Choroid plexus epithelial cell (primary cell): ENCODE results near the gene MDM1.

Experiments
- DNase-seq: peaks from one replicate; pipeline ENCODE4 v3.0.0-alpha.2; 2010; ENCODE audit warnings: low read depth
- H3K4me3 ChIP-seq: 2 replicates; pipeline ENCODE4 v1.5.1; 2011; ENCODE audit warnings: low read depth, mild to moderate bottlenecking, control low read depth, low read length, moderate library complexity
- CTCF ChIP-seq: conservative IDR thresholded peaks from 2 replicates; pipeline ENCODE4 v1.5.1; 2011; ENCODE audit warnings: low read depth, mild to moderate bottlenecking, control low read depth, inconsistent platforms, low read length, moderate library complexity

Gene MDM1

GRCh38 chr12:68364328-68364727 lies 32.2 kb upstream of the MDM1 start:
- no peak for DNase-seq
- no peak for TF ChIP-seq CTCF
- H3K4me3 ChIP-seq: no peak overlapping the region

- H3K4me3 ChIP-seq: no peak overlapping the region
- no peak for TF ChIP-seq CTCF
- no peak for DNase-seq
Observed at GRCh38 chr12:68361953-68362352, 29.8 kb upstream of the MDM1 start.

DNA sequence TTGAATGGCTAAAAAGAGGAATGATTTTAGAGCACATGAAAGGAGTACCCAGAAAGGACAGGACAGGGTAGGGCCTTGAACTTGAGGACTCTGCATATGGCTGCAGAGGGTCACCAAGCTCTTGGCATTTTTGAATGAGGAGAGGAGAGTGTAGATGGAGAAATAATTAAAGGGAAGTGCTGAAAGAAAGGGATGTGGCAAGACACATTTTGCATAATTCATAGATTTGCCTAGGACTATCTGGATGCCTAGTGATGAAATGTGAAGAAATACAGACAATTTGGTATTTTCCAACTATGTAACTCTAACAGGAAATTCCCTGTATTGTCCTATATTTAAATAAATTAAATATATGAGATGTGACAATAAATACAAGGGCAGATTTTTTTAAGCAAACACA lies 27.5 kb upstream of the MDM1 start:
- TF ChIP-seq CTCF: no peak
- DNase-seq: peak; percentile 16
- no peak overlapping the region for H3K4me3 ChIP-seq

DNA sequence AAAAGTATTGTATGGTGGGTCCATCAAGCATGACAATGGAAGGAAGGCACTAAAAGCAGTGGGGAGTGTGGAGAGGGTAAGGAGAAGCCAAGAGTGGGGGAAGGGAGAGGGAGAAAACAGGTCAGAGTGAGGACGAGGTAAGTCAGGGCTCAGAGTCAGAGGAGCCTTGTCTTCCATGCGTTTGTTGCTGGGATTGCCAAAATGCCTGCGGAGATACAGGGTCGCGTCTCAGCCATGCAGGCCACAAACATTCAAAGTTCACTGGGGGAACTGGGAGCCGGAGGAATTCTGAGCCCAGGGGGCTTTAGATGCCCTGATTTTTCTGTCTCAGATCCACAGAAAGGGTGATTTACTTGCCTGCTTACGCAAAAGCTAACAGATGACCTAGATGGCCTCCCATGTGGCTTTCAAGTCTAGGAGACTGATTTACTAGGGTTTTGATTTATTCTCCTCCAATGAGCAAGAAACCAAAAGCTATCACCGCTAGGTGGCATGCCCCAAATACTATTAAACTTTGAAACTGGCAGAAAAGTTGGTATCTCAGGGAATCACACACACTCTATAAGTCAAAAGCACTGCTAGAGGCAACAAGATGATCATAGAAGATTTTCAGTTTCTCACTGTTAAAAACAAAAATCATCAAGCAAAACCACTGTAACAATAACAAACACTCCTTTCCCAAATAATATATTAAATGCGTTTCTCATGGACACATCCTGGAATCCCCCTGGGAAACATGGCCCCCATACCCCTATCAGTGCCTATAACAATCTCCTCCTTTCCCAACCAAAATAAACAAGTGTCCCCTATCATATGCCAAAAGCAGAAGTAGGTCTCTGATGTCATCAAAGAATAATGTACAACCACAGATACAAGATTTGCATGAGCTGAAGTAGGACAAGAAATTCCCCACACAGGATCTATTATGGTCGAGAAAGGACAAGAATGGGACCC lies 26.6 kb upstream of the MDM1 start:
- H3K4me3 ChIP-seq: no peak overlapping the region
- DNase-seq: peak; percentile 91
- peak; percentile 73 for TF ChIP-seq CTCF

DNA sequence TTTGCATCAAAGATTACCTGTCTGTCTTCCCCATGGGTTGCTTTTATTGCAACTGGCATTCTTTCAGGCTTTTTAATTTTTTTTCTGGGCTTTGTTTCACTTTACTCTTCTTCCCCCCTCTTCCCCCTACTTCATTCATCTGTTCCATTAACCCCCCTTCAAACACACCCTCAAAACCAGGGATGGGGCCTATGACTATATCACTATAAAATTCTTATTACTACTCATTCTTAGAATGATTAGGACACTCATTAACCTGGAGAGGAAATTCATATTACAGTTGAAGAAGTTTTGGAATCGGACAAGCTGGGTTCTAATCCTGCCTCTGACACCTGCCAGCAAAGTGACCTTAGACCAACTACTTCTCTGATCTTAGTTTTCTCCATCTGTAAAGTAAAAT lies 24.8 kb upstream of the MDM1 start:
- no peak overlapping the region for H3K4me3 ChIP-seq
- no peak for TF ChIP-seq CTCF
- no peak for DNase-seq

- no peak for TF ChIP-seq CTCF
- no peak for DNase-seq
- no peak overlapping the region for H3K4me3 ChIP-seq
Observed at GRCh38 chr12:68356060-68356695, 24.0 kb upstream of the MDM1 start.

GRCh38 chr12:68354977-68355541 lies 22.9 kb upstream of the MDM1 start:
- H3K4me3 ChIP-seq: no peak overlapping the region
- no peak for DNase-seq
- no peak for TF ChIP-seq CTCF
